B cell (primary cell): ENCODE results near the gene ABCC3. TPM values are rescaled to one million over a fixed set of nuclear protein-coding genes. Genes with fewer than 3 reads are reported as not detected.

Source experiments
- ATAC-seq: fragments of 200-7000 bp; cut with Tn5 transposase; one replicate; pipeline ENCODE4 v1.10.0; 2021; ENCODE audit warnings: low read depth, mild to moderate bottlenecking, moderate number of reproducible peaks, moderate library complexity
- CTCF ChIA-PET: fragments of 350-600 bp; sonication (Branson Sonifier 250); formaldehyde crosslinking; loops from one replicate; lab custom pipeline; 2021; ENCODE audit warnings: antibody characterized with exemption, inconsistent platforms; lab: Charles Lee
- POLR2A ChIA-PET: fragments of 350-600 bp; sonication (Branson Sonifier 250); formaldehyde crosslinking; loops from one replicate; lab custom pipeline; 2021; ENCODE audit warnings: antibody characterized with exemption; lab: Charles Lee
- DNase-seq: peaks from one replicate; pipeline ENCODE4 v3.0.0; 2013
- H2AFZ ChIP-seq: 2 replicates; pipeline ENCODE4 v1.6.1; 2012; ENCODE audit warnings: mild to moderate bottlenecking, low read depth, low read length; ENCODE audit not compliant: insufficient read depth, poor library complexity, severe bottlenecking
- H3K27ac ChIP-seq, 2 donors: 1 replicate in 1 of 2; 2 replicates in 1 of 2; pipeline ENCODE4 v1.5.1; 2012 to 2013; ENCODE audit warnings: low read length in 2 of 2, mild to moderate bottlenecking in 2 of 2, moderate library complexity in 1 of 2
- H3K27me3 ChIP-seq, 4 experiments: fragments of 200-600 bp in 1 of 4; sonication (generic) in 1 of 4; replicated peaks in 1 of 4; 1 replicate in 2 of 4; 2 replicates in 2 of 4; pipeline versions ENCODE4 v1.6.1 to v1.7.0; 2013 to 2016; ENCODE audit warnings: low read length in 3 of 4, mild to moderate bottlenecking in 2 of 4, mixed read lengths in 1 of 4, moderate library complexity in 1 of 4; ENCODE audit not compliant: insufficient read depth in 4 of 4, control insufficient read depth in 3 of 4; ENCODE audit errors: control extremely low read depth in 1 of 4
- H3K36me3 ChIP-seq, 2 experiments: replicated peaks in 1 of 2; 1 replicate in 1 of 2; 2 replicates in 1 of 2; pipeline versions ENCODE4 v1.6.1 to v1.7.1; 2013; ENCODE audit warnings: low read length in 1 of 2; ENCODE audit not compliant: insufficient read depth in 2 of 2, control insufficient read depth in 1 of 2; ENCODE audit errors: control extremely low read depth in 1 of 2, extremely low read depth in 1 of 2
- H3K4me1 ChIP-seq, 2 donors: fragments of 200-600 bp in 1 of 2; sonication (generic) in 1 of 2; 1 replicate in 1 of 2; 2 replicates in 1 of 2; pipeline versions ENCODE4 v1.5.1 to v1.6.1; 2013 to 2017; ENCODE audit warnings: low read length in 2 of 2; ENCODE audit not compliant: control insufficient read depth in 2 of 2, insufficient read depth in 2 of 2
- H3K4me2 ChIP-seq: replicated peaks from 2 replicates; pipeline ENCODE3; 2012; ENCODE audit warnings: mild to moderate bottlenecking, low read depth, low read length; ENCODE audit not compliant: poor library complexity, severe bottlenecking
- H3K4me3 ChIP-seq, 5 experiments: fragments of 200-600 bp in 1 of 5; sonication (generic) in 1 of 5; 1 replicate in 3 of 5; 2 replicates in 2 of 5; pipeline versions ENCODE4 v1.5.1 to v1.7.0; 2011 to 2016; ENCODE audit warnings: low read length in 4 of 5, mild to moderate bottlenecking in 4 of 5, low read depth in 2 of 5, control low read depth in 1 of 5, moderate library complexity in 1 of 5; ENCODE audit not compliant: insufficient read depth in 1 of 5; ENCODE audit errors: control extremely low read depth in 1 of 5, extremely low read depth in 1 of 5
- H3K79me2 ChIP-seq: fragments of 200-600 bp; sonication (generic); one replicate; pipeline ENCODE4 v1.6.0; 2016; ENCODE audit warnings: low read length; ENCODE audit not compliant: control insufficient read depth, insufficient read depth
- H3K9ac ChIP-seq: fragments of 200-600 bp; sonication (generic); 2 replicates; pipeline ENCODE4 v1.6.1; 2017; ENCODE audit warnings: mild to moderate bottlenecking, low read length, moderate library complexity
- H3K9me3 ChIP-seq, 3 donors: one replicate each; pipeline versions ENCODE4 v1.6.1 to v1.7.1; 2013; ENCODE audit warnings: low read length in 2 of 3; ENCODE audit not compliant: control insufficient read depth in 2 of 3, insufficient read depth in 1 of 3; ENCODE audit errors: control extremely low read depth in 1 of 3
- H4K20me1 ChIP-seq: 2 replicates; pipeline ENCODE4 v1.6.0; 2012; ENCODE audit warnings: mild to moderate bottlenecking, low read length; ENCODE audit not compliant: insufficient read depth, control insufficient read depth, poor library complexity, severe bottlenecking
- H3K27ac Mint-ChIP-seq: one replicate; pipeline ENCODE4 v1.8.0; 2021; ENCODE audit warnings: mixed read lengths
- H3K27me3 Mint-ChIP-seq: one replicate; pipeline ENCODE4 v1.8.0; 2021; ENCODE audit warnings: mixed read lengths
- H3K4me1 Mint-ChIP-seq: one replicate; pipeline ENCODE4 v1.8.0; 2021; ENCODE audit warnings: mixed read lengths
- H3K4me3 Mint-ChIP-seq: one replicate; pipeline ENCODE4 v1.8.0; 2021; ENCODE audit warnings: mixed read lengths
- H3K9me3 Mint-ChIP-seq: one replicate; pipeline ENCODE4 v1.8.0; 2022; ENCODE audit warnings: mixed read lengths; ENCODE audit not compliant: insufficient read depth
- CTCF ChIP-seq: fragments of 200-600 bp; IDR thresholded peaks from one replicate; pipeline ENCODE4 v1.8.0; 2022; ENCODE audit warnings: antibody characterized with exemption, mild to moderate bottlenecking
- EZH2 ChIP-seq: IDR thresholded peaks from 2 replicates; pipeline ENCODE4 v1.6.1; 2012; ENCODE audit warnings: borderline replicate concordance, low read depth, mild to moderate bottlenecking, moderate library complexity, low read length; ENCODE audit not compliant: insufficient read depth, poor library complexity, severe bottlenecking
- WGBS: methylation state at CpG from one replicate; pipeline ENCODE4 v1.1.5; 2013; ENCODE audit warnings: missing lambda C conversion rate; ENCODE audit not compliant: insufficient coverage; 5-methylcytosine and 5-hydroxymethylcytosine counted together
- intact Hi-C: fragments of 100-400 bp; cut with micrococcal nuclease; formaldehyde crosslinking; loops from one replicate; pipeline ENCODE4 v1.10.0; 2022
- polyA plus RNA-seq: library from polyadenylated mRNA; depleted of rRNA; stranded (reverse); fragments of >200 nt; gene quantifications from 2 replicates; pipeline ENCODE4 v1.2.3, GENCODE V29; 2012
- total RNA-seq, 2 donors: library from RNA; stranded (reverse); fragments of 120-200 nt in 1 of 2; gene quantifications; 1 replicate in 1 of 2; 2 replicates in 1 of 2; pipeline versions ENCODE4 v1.2.3 to v1.2.4, GENCODE V29; 2013 to 2022

Gene ABCC3
- total and polyA plus RNA-seq, 2 donors (not counting 1 experiment from before 2014, with no cell fraction given): 0.05 to 0.60 TPM

DNA sequence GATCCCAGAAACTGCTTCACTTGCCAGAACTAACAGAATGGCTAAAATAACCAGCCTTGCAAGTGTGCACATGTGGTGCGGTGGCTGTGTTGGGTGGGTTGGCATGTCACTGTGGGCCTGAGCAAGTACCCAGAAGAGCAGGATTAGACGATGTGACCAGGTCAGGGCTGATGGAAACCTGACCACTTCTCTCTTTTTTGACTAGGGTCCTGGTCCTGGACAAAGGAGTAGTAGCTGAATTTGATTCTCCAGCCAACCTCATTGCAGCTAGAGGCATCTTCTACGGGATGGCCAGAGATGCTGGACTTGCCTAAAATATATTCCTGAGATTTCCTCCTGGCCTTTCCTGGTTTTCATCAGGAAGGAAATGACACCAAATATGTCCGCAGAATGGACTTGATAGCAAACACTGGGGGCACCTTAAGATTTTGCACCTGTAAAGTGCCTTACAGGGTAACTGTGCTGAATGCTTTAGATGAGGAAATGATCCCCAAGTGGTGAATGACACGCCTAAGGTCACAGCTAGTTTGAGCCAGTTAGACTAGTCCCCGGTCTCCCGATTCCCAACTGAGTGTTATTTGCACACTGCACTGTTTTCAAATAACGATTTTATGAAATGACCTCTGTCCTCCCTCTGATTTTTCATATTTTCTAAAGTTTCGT, 56.3 kb downstream of the ABCC3 start:
- H3K27me3 ChIP-seq: no peaks in the 10 kb centered on the region
- no peak for DNase-seq
- Mint-ChIP-seq H3K27ac (no peak overlapping the region), H3K27me3 (no peaks in the 10 kb centered on the region), H3K9me3 (no peaks in the 10 kb centered on the region), H3K4me3 (no peak overlapping the region), H3K4me1 (no peaks in the 10 kb centered on the region)
- POLR2A ChIA-PET: no interaction called here
- H3K9ac ChIP-seq: no peak overlapping the region
- 86% methylated on average over 8 of the region's 9 CpGs for WGBS
- no peak for ATAC-seq
- no peaks in the 10 kb centered on the region for H3K4me1 ChIP-seq
- CTCF ChIA-PET: no interaction called here
- no peaks in the 10 kb centered on the region for H3K9me3 ChIP-seq
- no peak overlapping the region for H3K27ac ChIP-seq
- no peak overlapping the region for H3K4me3 ChIP-seq
- no peak overlapping the region for H3K4me2 ChIP-seq
- no peak overlapping the region for H2AFZ ChIP-seq
- H4K20me1 ChIP-seq: no peaks in the 10 kb centered on the region
- intact Hi-C loops: no loop called here
- peaks cover 3 to 31% of the 10 kb centered on the region in 2 experiments for H3K36me3 ChIP-seq
- TF ChIP-seq CTCF (no peak), EZH2 (no peak)
- no peaks in the 10 kb centered on the region for H3K79me2 ChIP-seq

- Histone ChIP-seq H3K79me2 (no peaks in the 10 kb centered on the region), H3K27me3 (no peaks in the 10 kb centered on the region), H3K4me2 (no peak overlapping the region), H3K27ac (no peak overlapping the region), H2AFZ (no peak overlapping the region), H3K36me3 (peaks cover 7 to 38% of the 10 kb centered on the region in 2 experiments), H3K9me3 (no peaks in the 10 kb centered on the region), H3K4me1 (no peaks in the 10 kb centered on the region), H3K9ac (no peak overlapping the region), H3K4me3 (no peak overlapping the region), H4K20me1 (no peaks in the 10 kb centered on the region)
- Mint-ChIP-seq H3K27me3 (no peaks in the 10 kb centered on the region), H3K4me3 (no peak overlapping the region), H3K4me1 (no peaks in the 10 kb centered on the region), H3K27ac (no peak overlapping the region), H3K9me3 (no peaks in the 10 kb centered on the region)
- ATAC-seq (no peak), DNase-seq (no peak)
- ChIA-PET POLR2A (no interaction called here), CTCF (no interaction called here)
- 78% methylated on average over 2 of the region's 6 CpGs for WGBS
- intact Hi-C loops: no loop called here
- TF ChIP-seq EZH2: no peak
- TF ChIP-seq CTCF: no peak
Measured at GRCh38 chr17:50691550-50692447, 57.1 kb downstream of the ABCC3 start.
